GM18909 (cell line): ENCODE data around the gene ASGR1.
"Not testable (repeated sequence)": the region's sequence is repeated elsewhere in the genome, so short reads cannot be mapped to it uniquely, and the experiment has no call there.

ENCODE experiments used
- ATAC-seq: cut with Tn5 transposase; IDR thresholded peaks from one replicate; pipeline ENCODE4 v1.9.1; 2021; ENCODE audit warnings: mild to moderate bottlenecking; ENCODE audit not compliant: unreplicated experiment, poor library complexity

ASGR1 gene

GRCh38 chr17:7191571-7192270, 12.6 kb upstream of the ASGR1 start:
- ATAC-seq = no peak

- ATAC-seq = no peak
Observed at GRCh38 chr17:7191069-7191468, 11.9 kb upstream of the ASGR1 start.

DNA sequence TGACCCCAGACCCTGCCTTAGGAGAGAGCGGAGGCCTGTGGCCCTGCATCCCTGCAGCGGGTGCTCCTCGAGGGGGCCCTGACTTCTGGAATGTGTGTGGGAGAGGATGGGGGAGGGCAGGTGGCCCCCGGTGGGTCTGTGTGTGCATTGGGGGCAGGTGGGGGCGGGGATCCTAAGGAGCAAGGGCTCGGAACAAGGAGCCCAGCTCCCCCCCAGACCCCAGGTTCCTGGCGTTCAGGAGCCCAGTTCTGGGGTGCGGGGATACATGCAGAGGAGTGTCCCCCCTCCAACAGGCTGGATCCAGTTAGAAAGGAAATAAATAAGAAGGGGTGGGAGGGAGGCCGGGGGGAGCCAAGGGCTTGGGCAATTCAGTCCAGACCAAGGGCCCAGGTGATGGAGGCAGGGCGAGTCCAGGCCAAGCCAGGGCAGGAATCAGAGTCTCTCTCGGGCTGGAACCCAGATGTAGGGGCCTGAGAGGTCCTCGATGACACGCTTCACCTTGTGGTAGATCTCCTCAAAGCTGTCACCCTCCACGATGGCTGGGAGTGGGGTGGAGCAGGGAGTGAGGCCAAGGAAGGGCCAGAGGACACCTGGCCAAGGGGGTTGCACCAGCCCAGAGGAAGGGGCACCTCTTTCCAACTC, 11.2 kb upstream of the ASGR1 start:
- ATAC-seq = no peak

DNA sequence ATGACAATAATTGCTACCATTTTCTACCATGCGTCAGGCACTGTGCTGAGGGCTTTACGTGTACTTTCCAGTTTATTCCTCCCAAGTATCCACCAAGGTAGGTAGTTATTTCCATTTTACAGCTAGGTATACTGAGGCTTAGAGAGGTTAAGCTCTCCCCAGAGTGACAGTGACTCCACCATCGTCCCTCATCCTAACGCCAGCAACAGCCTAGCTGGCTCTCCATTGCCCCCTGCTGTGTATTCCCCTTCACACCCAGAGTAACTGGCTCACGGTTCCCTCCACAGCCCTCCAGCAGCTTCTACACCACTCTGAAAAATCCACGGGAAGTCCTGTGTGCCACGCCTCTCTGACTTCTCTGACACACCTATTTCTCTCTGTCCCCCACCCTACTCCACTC, 7.1 kb upstream of the ASGR1 start:
- no peak for ATAC-seq

DNA sequence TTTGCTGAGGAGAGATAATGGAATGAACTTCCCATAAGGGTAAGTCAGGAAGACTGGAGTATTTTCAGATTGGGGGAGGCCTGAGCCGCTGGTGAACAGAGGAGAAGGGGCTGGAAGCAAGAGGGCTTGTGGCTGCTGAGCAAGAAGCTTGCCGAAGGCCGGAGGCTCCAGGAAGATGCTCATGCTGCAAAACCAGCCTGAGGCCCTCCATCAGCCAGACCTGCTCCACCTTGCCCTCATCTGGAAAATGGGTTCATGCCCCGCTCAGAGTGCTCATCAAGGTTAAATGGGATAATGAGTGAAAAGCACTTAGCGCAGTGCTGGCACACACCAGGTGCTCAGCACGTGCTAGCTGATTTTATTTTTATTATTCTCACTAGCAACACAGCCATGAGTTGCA, 5.5 kb upstream of the ASGR1 start:
- no peak for ATAC-seq

- ATAC-seq = no peak
Observed at GRCh38 chr17:7184091-7184488, 4.9 kb upstream of the ASGR1 start.

- ATAC-seq = no peak
Observed at GRCh38 chr17:7183433-7184090, 4.4 kb upstream of the ASGR1 start.

GRCh38 chr17:7182101-7182500, 2.9 kb upstream of the ASGR1 start:
- not testable (repeated sequence) for ATAC-seq

- ATAC-seq = no peak
Observed at GRCh38 chr17:7178973-7179316, 225 bp downstream of the ASGR1 start.

GRCh38 chr17:7177954-7178477, 1.2 kb downstream of the ASGR1 start:
- no peak for ATAC-seq

GRCh38 chr17:7177191-7177953, 1.8 kb downstream of the ASGR1 start:
- ATAC-seq = no peak

DNA sequence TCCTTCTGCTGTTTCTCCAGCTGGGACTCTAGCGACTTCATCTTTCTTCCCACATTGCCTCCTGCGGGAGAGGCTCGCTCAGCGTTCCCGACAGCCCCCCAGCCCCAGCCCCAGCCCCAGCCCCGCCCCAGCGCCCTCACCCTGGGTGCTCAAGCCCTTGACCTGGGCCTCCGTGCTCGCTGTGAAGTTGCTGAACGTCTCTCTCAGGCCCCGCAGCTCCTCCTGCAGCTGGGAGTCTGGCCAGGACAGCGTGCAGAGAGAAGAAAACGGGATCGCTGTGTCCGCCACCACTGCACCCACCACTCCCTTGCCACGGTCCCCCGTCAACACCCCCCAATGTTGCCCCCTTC, 2.4 kb downstream of the ASGR1 start:
- no peak for ATAC-seq

DNA sequence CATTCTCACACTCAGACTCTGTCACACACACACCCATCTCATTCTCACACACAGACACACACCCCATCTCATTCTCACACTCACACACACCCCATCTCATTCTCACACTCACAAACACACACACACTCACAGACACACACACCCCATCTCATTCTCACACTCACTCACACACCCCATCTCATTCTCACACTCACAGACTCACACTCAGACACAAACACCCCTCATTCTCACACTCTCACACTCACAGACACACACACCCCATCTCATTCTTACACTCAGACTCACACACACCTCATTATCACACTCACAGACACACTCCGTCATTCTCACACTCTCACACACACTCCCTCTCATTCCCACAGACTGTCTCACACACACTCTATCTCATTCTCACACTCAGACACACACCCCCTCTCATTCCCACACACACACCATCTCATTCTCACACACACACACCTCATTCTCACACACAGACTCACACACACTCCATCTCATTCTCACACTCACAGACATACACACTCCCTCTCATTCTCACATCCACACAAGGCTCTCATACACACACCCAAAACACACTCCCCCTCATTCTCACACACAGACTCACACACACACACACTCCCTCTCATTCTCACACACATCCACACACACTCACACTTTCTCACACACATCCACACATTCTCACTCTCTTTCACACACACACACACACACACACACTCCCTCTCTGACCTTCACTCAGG, 2.9 kb downstream of the ASGR1 start:
- ATAC-seq = no peak

- ATAC-seq = no peak
Observed at GRCh38 chr17:7175330-7175733, 3.8 kb downstream of the ASGR1 start.

- no peak for ATAC-seq
Observed at GRCh38 chr17:7174603-7175326, 4.4 kb downstream of the ASGR1 start.

DNA sequence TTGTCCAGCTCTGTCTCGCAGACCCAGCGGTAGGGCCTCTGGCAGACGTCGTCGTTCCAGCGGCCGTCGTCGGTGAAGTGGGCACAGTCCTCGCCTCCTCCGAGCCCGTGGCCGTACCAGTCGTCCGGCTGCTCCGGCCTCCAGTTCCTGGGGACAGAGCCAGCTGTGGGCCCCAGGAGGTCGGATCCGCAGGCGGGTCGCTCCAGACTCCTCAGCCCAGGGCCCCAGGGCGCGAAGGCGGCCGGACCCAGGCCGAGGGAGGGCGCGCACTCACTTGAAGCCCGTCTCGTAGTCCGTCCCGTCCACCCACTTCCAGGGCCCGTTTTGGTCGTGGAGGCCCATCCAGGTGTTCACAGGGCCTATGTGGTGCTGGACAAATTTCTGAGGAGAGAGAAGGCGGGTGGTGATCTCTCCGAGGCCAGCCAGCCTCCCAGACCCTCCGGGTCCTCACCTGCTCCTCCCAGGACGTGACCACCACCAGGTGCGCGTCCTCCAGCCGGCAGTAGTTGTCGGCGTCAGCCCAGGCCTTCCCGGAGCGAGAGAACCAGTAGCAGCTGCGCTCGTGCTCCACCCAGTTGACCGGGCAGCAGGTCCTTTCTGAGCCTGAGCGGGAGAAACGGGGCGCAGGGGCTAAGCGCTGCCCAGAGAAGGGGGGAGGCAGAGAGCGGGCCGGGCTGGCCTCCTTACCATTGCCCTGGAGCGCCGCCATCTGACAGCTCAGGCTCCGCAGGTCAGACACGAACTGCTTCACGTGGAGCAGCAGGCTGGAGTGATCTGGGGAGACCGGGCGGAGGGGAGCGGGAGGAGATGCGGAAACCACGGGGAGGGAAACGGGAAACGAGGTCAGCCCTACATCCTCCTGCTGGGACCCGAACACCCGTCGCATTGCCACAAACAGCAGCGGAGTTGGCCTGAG, 5.2 kb downstream of the ASGR1 start:
- no peak for ATAC-seq

- ATAC-seq = not testable (repeated sequence)
Observed at GRCh38 chr17:7172522-7173191, 6.5 kb downstream of the ASGR1 start.

DNA sequence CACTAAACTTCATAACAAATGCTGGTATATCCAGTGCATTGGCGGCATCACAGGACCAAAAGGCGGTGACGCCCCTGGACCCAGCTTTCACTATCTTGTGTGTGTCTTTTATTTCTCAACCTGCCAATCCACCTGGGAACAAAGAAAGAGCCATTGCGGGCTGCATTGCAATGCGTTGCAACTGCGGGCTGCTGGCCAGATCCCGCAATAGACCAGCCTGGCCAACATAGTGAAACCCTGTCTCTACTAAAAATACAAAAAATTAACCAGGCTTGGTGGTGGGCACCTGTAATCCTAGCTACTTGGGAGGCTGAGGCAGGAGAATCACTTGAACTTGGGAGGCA, 9.6 kb downstream of the ASGR1 start:
- not testable (repeated sequence) for ATAC-seq
